OCI-LY1 (cell line): Measurements from ENCODE around the gene MGAT5B.
"Not testable (repeated sequence)": the region's sequence is repeated elsewhere in the genome, so short reads cannot be mapped to it uniquely, and the experiment has no call there.

Experiments
- H2AFZ ChIP-seq: fragments of 200-600 bp; sonication (generic), shearing (Covaris generic); 2 replicates; pipeline ENCODE4 v1.6.0; 2014; ENCODE audit warnings: antibody characterized with exemption, mild to moderate bottlenecking, low read length
- H3F3A ChIP-seq: fragments of 200-600 bp; sonication (generic), shearing (Covaris generic); 2 replicates; pipeline ENCODE4 v1.6.0; 2014; ENCODE audit warnings: mild to moderate bottlenecking, antibody characterized with exemption, low read length, moderate library complexity; ENCODE audit not compliant: insufficient read depth
- H3K27ac ChIP-seq: fragments of 200-600 bp; sonication (generic); 2 replicates; pipeline ENCODE4 v1.5.1; 2014; ENCODE audit warnings: low read length, mixed run types, mild to moderate bottlenecking, low read depth; ENCODE audit not compliant: poor library complexity, severe bottlenecking
- H3K27me3 ChIP-seq: fragments of 200-600 bp; sonication (generic); 2 replicates; pipeline ENCODE4 v1.6.0; 2014; ENCODE audit warnings: antibody characterized with exemption, mild to moderate bottlenecking, low read length, moderate library complexity; ENCODE audit not compliant: insufficient read depth
- H3K36me3 ChIP-seq: fragments of 200-600 bp; sonication (generic); 2 replicates; pipeline ENCODE4 v1.6.1; 2014; ENCODE audit warnings: mild to moderate bottlenecking, antibody characterized with exemption, low read length, moderate library complexity, mixed read lengths; ENCODE audit not compliant: insufficient read depth
- H3K4me1 ChIP-seq: fragments of 200-600 bp; sonication (generic); 2 replicates; pipeline ENCODE4 v1.5.1; 2014; ENCODE audit warnings: mild to moderate bottlenecking, low read length, moderate library complexity; ENCODE audit not compliant: insufficient read depth, severe bottlenecking
- H3K4me2 ChIP-seq: fragments of 200-600 bp; sonication (generic), shearing (Covaris generic); 2 replicates; pipeline ENCODE4 v1.6.1; 2014; ENCODE audit warnings: low read length
- H3K4me3 ChIP-seq: fragments of 200-600 bp; sonication (generic); 2 replicates; pipeline ENCODE4 v1.5.1; 2014; ENCODE audit warnings: low read length, low read depth, mild to moderate bottlenecking, mixed read lengths; ENCODE audit not compliant: poor library complexity, severe bottlenecking
- H3K79me2 ChIP-seq: fragments of 200-600 bp; shearing (Covaris generic); 2 replicates; pipeline ENCODE4 v1.6.1; 2016; ENCODE audit warnings: mixed run types, low read length, mixed read lengths; ENCODE audit not compliant: insufficient read depth
- H3K9ac ChIP-seq: fragments of 200-600 bp; sonication (generic), shearing (Covaris generic); 2 replicates; pipeline ENCODE4 v1.6.1; 2014; ENCODE audit warnings: mild to moderate bottlenecking, low read length, mixed read lengths
- H3K9me2 ChIP-seq: fragments of 200-600 bp; sonication (generic), shearing (Covaris generic); 2 replicates; pipeline ENCODE4 v1.6.1; 2014; ENCODE audit warnings: low read depth, mild to moderate bottlenecking, low read length, mixed read lengths
- H3K9me3 ChIP-seq: fragments of 200-600 bp; shearing (Covaris generic); 2 replicates; pipeline ENCODE4 v1.6.1; 2014; ENCODE audit warnings: low read length, mixed read lengths
- H4K20me1 ChIP-seq: fragments of 200-600 bp; sonication (generic), shearing (Covaris generic); 2 replicates; pipeline ENCODE4 v1.6.0; 2016; ENCODE audit warnings: mild to moderate bottlenecking, low read length; ENCODE audit not compliant: insufficient read depth
- CTCF ChIP-seq: fragments of 200-600 bp; sonication (generic), shearing (Covaris generic); IDR thresholded peaks from 2 replicates; pipeline ENCODE4 v1.5.1; 2017; ENCODE audit warnings: mild to moderate bottlenecking, antibody characterized with exemption, low read length, moderate library complexity, mixed read lengths
- EZH2 ChIP-seq: fragments of 200-600 bp; sonication (generic), shearing (Covaris generic); IDR thresholded peaks from 2 replicates; pipeline ENCODE4 v1.8.0; 2017; ENCODE audit warnings: borderline replicate concordance, mixed run types, mild to moderate bottlenecking, antibody characterized with exemption, low read length, moderate library complexity, mixed read lengths

MGAT5B gene

GRCh38 chr17:76840884-76841775, 27.1 kb upstream of the MGAT5B start:
- Histone ChIP-seq H3K79me2 (no peaks in the 10 kb centered on the region), H3K4me1 (peaks cover 4% of the 10 kb centered on the region), H3K36me3 (no peaks in the 10 kb centered on the region), H3K27me3 (peaks cover 12% of the 10 kb centered on the region), H3K27ac (no peak overlapping the region), H3F3A (no peaks in the 10 kb centered on the region), H3K4me3 (no peak overlapping the region), H3K9me3 (no peaks in the 10 kb centered on the region), H3K4me2 (no peak overlapping the region), H3K9me2 (no peaks in the 10 kb centered on the region), H2AFZ (no peak overlapping the region), H3K9ac (no peak overlapping the region), H4K20me1 (no peaks in the 10 kb centered on the region)
- no peak for TF ChIP-seq EZH2
- no peak for TF ChIP-seq CTCF

- Histone ChIP-seq H3K9ac (no peak overlapping the region), H3K9me3 (no peaks in the 10 kb centered on the region), H3K36me3 (no peaks in the 10 kb centered on the region), H4K20me1 (no peaks in the 10 kb centered on the region), H3K27me3 (peaks cover 12% of the 10 kb centered on the region), H3K4me1 (peaks cover 4% of the 10 kb centered on the region), H3K79me2 (no peaks in the 10 kb centered on the region), H3K4me2 (no peak overlapping the region), H3K27ac (no peak overlapping the region), H3F3A (no peaks in the 10 kb centered on the region), H3K4me3 (no peak overlapping the region), H3K9me2 (no peaks in the 10 kb centered on the region), H2AFZ (no peak overlapping the region)
- TF ChIP-seq CTCF (no peak), EZH2 (no peak)
These were observed 26.3 kb upstream of the MGAT5B start for GRCh38 chr17:76841776-76842405.

GRCh38 chr17:76843068-76843467, 25.1 kb upstream of the MGAT5B start:
- H3K27me3 ChIP-seq: peaks cover 12% of the 10 kb centered on the region
- not testable (repeated sequence) for H3K9me3 ChIP-seq, H3K9ac ChIP-seq, H3F3A ChIP-seq, H3K9me2 ChIP-seq, H3K27ac ChIP-seq, H3K4me2 ChIP-seq, H4K20me1 ChIP-seq, H3K36me3 ChIP-seq, H3K4me1 ChIP-seq, H3K79me2 ChIP-seq, H2AFZ ChIP-seq, H3K4me3 ChIP-seq
